Activated effector memory CD4-positive, alpha-beta T cell treated with Interleukin-2 at 50 U/mL for 16 hours (primary cell): Measurements from ENCODE around the gene FFAR4.
"Not testable (repeated sequence)": the region's sequence is repeated elsewhere in the genome, so short reads cannot be mapped to it uniquely, and the experiment has no call there.

Experiments used
- DNase-seq: peaks from one replicate; pipeline ENCODE4 v3.0.0-alpha.2; 2020

FFAR4 gene

DNA sequence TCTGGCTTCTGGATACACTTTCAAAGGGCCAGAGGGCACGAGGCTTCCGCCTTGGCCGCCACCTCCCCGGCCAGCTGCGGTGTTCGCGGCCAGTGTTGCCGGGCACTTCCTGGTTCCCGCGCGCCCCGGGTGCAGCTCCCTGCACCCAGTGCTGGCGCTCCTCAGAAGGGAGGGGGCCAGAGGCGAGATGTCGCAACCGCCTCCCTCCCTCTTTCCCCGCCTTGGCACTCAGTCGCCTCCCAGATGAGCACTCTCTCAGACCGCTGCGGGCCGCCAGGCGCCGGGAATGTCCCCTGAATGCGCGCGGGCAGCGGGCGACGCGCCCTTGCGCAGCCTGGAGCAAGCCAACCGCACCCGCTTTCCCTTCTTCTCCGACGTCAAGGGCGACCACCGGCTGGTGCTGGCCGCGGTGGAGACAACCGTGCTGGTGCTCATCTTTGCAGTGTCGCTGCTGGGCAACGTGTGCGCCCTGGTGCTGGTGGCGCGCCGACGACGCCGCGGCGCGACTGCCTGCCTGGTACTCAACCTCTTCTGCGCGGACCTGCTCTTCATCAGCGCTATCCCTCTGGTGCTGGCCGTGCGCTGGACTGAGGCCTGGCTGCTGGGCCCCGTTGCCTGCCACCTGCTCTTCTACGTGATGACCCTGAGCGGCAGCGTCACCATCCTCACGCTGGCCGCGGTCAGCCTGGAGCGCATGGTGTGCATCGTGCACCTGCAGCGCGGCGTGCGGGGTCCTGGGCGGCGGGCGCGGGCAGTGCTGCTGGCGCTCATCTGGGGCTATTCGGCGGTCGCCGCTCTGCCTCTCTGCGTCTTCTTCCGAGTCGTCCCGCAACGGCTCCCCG lies at the start of gene FFAR4:
TSS of gene FFAR4 (plus strand) at position 231 of the 842 bp plus-strand sequence. CDS start at position 287, 56 bp downstream.
- DNase-seq = no peak

DNA sequence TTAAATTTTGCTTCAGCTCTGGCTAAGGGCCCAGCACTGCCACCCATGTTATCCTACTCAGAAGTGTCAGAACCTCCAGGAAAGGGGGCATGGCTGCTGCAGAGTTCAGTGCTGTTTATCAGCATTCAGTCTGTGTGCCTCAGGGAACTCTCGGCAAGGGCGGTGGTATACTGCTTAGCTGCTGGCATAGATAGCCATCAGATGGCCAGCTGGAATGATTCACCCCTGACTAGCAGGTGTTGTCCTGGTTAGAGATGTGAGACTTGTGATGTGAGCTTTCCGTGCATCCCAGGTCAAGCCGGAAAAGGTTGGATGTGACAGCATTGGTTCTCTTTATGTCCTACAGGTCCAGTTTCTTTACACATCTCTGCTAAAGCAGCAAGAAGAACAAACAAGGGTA lies 47.9 kb upstream of the FFAR4 start:
- DNase-seq = no peak

DNA sequence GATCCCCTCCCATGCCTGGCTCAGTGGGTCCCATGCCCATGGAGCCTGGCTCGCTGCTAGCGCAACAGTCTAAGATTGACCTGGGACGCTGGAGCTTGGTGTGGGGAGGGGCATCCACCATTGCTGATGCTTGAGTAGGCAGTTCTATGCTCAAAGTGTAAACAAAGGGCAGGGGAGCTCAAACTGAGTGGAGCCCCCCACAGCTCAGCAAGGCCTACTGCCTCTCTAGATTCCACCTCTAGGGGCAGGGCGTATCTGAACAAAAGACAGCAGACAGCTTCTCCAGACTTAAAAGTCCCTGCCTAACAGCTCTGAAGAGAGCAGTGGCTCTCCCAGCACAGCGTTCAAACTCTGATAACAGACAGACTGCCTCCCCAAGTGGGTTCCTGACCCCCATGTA lies 31.2 kb upstream of the FFAR4 start:
- DNase-seq = no peak

DNA sequence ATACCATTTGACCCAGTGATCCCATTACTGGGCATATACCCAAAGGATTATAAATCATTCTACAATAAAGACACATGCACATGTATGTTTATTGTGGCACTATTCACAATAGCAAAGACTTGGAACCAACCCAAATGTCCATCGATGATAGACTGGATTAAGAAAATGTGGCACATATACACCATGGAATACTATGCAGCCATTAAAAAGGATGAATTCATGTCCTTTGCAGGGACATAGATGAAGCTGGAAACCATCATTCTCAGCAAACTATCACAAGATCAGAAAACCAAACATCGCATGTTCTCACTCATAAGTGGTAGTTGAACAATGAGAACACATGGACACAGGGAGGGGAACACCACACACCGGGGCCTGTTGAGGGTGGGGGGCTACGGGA lies 25.6 kb upstream of the FFAR4 start:
- not testable (repeated sequence) for DNase-seq

DNA sequence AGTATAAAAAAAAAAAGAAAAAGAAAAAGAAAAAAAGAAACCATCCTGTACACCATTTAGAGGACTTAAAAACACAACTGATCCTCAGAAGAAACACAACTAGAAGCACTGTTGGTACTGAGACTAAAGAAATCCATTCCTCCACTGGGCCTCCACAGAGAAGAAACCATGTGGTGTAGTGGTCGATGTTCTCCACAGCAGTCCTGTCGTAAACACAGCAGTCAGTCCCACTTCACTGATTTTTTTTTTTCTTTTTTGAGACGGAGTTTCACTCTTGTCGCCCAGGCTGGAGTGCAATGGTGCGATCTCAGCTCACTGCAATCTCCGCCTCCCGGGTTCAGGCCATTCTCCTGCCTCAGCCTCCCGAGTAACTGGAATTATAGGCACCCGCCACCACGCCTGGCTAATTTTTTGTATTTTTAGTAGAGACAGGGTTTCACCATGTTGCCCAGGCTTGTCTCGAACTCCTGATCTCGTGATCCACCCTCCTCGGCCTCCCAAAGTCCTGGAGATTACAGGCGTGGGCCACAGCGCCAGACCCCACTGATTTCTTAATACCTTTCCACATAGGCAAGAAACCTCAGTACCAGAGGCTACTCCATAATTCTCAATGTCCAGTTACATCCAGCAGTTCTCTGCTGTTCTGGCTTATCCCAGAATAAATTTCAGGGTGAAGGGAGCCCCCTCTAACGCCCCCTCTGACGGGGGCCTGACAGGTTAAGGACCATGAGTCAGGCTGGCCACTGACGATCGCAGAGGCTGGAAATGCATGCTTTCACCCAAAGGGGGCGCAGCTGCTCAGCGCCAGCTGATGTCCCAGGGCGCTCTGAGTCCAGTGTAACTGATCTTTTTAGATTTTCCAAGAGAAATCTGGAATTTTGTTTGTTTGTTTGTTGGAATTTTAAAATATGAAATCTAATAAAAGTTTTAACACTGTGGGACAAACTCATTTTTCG lies 24.8 kb upstream of the FFAR4 start:
- DNase-seq = no peak

DNA sequence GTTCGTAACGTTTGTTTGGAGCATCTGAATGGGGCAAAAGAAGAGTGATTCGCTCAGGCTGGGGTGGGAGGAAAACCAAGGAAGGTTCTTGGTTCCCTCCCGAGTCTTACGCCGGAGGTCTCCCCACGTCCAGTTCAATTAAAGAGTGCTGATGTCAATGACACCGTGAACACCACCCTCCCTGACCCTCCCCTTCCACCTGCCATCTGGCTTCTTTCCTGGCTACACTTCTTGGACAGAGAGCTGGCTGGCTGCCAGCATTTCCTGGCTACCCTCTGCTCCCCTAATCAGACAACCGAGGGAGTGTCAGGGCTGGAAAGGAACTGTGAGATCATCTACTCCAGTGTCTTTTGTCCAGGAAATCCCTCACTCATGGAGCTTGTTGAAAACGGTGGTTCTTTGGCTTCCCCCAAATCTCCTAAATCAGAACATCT lies 24.1 kb upstream of the FFAR4 start:
- DNase-seq = no peak

DNA sequence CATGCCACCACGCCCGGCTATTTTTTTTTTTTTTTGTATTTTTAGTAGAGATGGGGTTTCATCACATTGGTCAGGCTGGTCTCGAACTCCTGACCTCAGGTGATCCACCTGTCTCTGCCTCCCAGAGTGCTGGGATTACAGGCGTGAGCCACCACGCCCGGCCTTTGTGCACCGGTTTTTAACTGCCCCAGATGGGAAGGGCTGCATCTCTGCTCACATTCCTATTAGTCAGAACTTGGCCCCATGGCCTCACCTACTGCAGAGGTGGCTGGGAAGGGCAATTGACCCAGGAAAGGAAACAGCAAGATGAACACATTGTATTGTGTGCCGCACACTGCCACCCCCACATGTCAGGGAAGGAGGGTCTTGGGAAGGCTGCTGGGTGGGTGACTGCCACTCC lies 19.5 kb upstream of the FFAR4 start:
- DNase-seq = not testable (repeated sequence)

- DNase-seq = no peak
These were observed 18.9 kb upstream of the FFAR4 start for GRCh38 chr10:93547522-93547921.

GRCh38 chr10:93548376-93549071 lies 17.9 kb upstream of the FFAR4 start:
- DNase-seq = no peak

DNA sequence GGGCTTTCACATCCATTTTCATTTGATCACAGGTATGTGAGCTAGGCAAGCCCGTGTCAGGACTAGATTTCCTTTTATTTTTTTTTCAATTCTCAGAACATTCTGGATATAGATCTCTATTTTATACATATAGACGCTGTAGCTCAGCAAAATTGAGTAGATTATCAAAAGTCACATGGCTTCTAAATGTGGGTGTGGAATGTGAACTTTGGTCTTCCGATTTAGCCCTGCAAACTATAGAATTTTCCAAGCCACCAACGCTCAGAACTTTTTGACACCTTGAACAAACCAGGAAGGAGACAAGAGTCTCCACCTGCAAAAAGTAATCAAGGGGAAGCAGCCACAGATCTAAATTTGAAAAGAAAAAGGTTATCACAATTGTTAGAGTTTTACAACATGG lies 15.9 kb upstream of the FFAR4 start:
- DNase-seq = no peak

GRCh38 chr10:93552780-93553179 lies 13.7 kb upstream of the FFAR4 start:
- DNase-seq = no peak

GRCh38 chr10:93553482-93554315 lies 12.8 kb upstream of the FFAR4 start:
- DNase-seq = no peak

GRCh38 chr10:93554316-93554663 lies 12.2 kb upstream of the FFAR4 start:
- DNase-seq = no peak

- no peak for DNase-seq
These were observed 11.6 kb upstream of the FFAR4 start for GRCh38 chr10:93554760-93555432.

- no peak for DNase-seq
These were observed 7.0 kb upstream of the FFAR4 start for GRCh38 chr10:93559490-93559889.

GRCh38 chr10:93560541-93560940 lies 5.9 kb upstream of the FFAR4 start:
- no peak for DNase-seq

- DNase-seq = no peak
These were observed 1.0 kb upstream of the FFAR4 start for GRCh38 chr10:93565446-93565845.

DNA sequence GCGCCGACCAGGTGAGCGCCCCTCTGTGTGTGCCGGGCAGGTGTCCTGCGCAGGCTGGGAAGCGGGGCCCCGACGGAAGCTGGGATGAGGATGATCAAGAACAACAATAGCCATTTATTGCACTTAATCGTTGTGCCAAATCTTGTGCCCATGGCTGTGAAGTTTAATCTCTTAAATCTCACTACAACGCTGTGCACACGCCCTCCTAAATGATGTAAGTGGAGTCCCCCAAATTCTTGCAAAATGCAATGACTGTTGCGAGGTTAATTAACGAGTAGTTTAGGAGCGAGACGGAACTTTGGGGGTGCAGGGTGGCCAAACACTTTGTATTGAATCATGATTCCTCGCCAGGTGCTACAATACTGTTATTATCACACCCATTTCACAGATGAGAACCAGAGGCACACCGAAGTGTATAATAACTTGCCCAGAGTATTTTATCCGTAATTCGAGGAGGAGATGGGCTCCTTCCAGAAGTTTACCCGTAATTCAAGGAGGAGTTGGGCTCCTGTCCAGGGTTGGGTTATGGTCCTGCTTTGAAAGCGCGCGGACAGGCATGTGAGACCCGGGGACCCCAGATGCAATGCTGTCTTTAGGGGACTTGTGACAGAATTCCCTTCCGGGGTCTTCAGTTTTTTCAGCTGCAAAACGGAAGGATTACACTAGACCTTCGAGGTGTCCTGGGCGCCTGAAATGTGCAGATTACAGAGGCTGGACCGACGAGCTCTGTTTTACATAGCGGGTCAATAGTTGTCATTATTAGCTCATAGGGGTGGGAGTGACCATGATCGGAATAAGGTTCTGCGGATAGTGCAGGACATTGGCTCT lies 1.0 kb downstream of the FFAR4 start:
- DNase-seq = no peak

DNA sequence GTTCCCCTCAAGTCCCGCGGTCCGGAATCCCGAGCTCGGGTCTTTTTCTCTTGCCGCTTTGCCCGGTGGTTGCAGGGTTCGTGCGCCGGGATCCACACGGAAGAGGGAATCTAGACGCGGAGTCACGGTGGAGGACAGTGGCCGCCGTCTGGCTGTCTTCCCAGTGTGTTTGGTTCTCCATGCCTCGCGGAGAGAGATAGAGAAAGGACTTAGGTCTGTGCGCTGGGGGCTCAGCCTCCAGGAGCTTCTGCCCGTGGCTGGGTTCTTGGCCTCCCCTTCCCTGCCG lies 1.6 kb downstream of the FFAR4 start:
- DNase-seq = no peak

GRCh38 chr10:93570383-93570782 lies 3.9 kb downstream of the FFAR4 start:
- no peak for DNase-seq

- no peak for DNase-seq
These were observed 6.1 kb downstream of the FFAR4 start for GRCh38 chr10:93572606-93573005.
